Dermis microvascular lymphatic vessel endothelial cell (primary cell): ENCODE data around the gene ENTREP3. TPM values are rescaled to one million over a fixed set of nuclear protein-coding genes. Genes with fewer than 3 reads are reported as not detected.
A peak's percentile ranks its signal among the peaks of the same experiment; 100 is the strongest.

Experiments used
- DNase-seq, 2 donors: peaks; one replicate each; pipeline versions ENCODE4 v3.0.0 to v3.0.0-alpha.2; 2010; ENCODE audit warnings: low read depth in 2 of 2
- total RNA-seq: library from RNA; depleted of rRNA; stranded (reverse); fragments of >200 nt; gene quantifications from 2 replicates; pipeline ENCODE4 v1.2.1, GENCODE V29; 2014

ENTREP3 gene
- total RNA-seq, 1 donor from 2014 or later = 3.0 TPM

GRCh38 chr1:155278689-155279160 is 23.4 kb upstream of the ENTREP3 start:
- DNase-seq = no peak

GRCh38 chr1:155277902-155278688 is 22.8 kb upstream of the ENTREP3 start:
- peak in 1 of 2 donors; percentile 49 for DNase-seq

GRCh38 chr1:155277070-155277901 is 22.0 kb upstream of the ENTREP3 start, which contains the start of gene HCN3:
TSS of gene HCN3 (plus strand) at chr1:155277463. CDS start at chr1:155277591, 128 bp downstream.
- DNase-seq = peak; percentile 89 to 97

- DNase-seq = peak; percentile 78 to 96
These were observed 18.3 kb upstream of the ENTREP3 start, which contains the start of gene CLK2 for GRCh38 chr1:155273343-155274245. TSS of gene CLK2 (minus strand) at chr1:155273504. CDS start at chr1:155270977, 2,527 bp downstream.

GRCh38 chr1:155272466-155273342 is 17.4 kb upstream of the ENTREP3 start:
- peak; percentile 16 to 51 for DNase-seq

GRCh38 chr1:155269381-155269780 is 14.1 kb upstream of the ENTREP3 start:
- DNase-seq = no peak

GRCh38 chr1:155268630-155269029 is 13.3 kb upstream of the ENTREP3 start:
- DNase-seq = no peak

- DNase-seq = no peak
These were observed 12.1 kb upstream of the ENTREP3 start for GRCh38 chr1:155267373-155267772.

- DNase-seq = no peak
These were observed 11.3 kb upstream of the ENTREP3 start for GRCh38 chr1:155266553-155266952.

- no peak for DNase-seq
These were observed 7.8 kb upstream of the ENTREP3 start for GRCh38 chr1:155263067-155263466.

GRCh38 chr1:155261852-155262673 is 6.8 kb upstream of the ENTREP3 start, which contains the start of gene SCAMP3:
TSS of gene SCAMP3 (minus strand) at chr1:155262360. CDS start at chr1:155262151, 209 bp downstream.
- peak; percentile 90 to 99 for DNase-seq

- DNase-seq = no peak
These were observed 6.2 kb upstream of the ENTREP3 start for GRCh38 chr1:155261493-155261851.

GRCh38 chr1:155260276-155260675 is 5.0 kb upstream of the ENTREP3 start:
- no peak for DNase-seq

GRCh38 chr1:155256058-155256852 is 972 bp upstream of the ENTREP3 start:
- no peak for DNase-seq

GRCh38 chr1:155254714-155255242 is 505 bp downstream of the ENTREP3 start:
- DNase-seq = peak in 1 of 2 donors; percentile 14

- DNase-seq = no peak
These were observed 1.0 kb downstream of the ENTREP3 start for GRCh38 chr1:155254228-155254713.

- peak in 1 of 2 donors; percentile 12 for DNase-seq
These were observed 1.5 kb downstream of the ENTREP3 start for GRCh38 chr1:155253797-155254196.

- DNase-seq = no peak
These were observed 2.1 kb downstream of the ENTREP3 start for GRCh38 chr1:155253208-155253607.
